Neural progenitor cell (in vitro differentiated cells): ENCODE data around the gene GARIN5B. TPM values are rescaled to one million over a fixed set of nuclear protein-coding genes. Genes with fewer than 3 reads are reported as not detected.

Experiments used
- DNase-seq: peaks from one replicate; pipeline ENCODE4 v3.0.0-alpha.2; 2016; ENCODE audit warnings: low spot score
- H2AFZ ChIP-seq: fragments of 200-600 bp; sonication (generic); replicated peaks from 2 replicates; pipeline ENCODE4 v1.6.1; 2016; ENCODE audit warnings: antibody characterized with exemption
- H3F3A ChIP-seq: fragments of 200-600 bp; sonication (generic); 2 replicates; pipeline ENCODE4 v1.6.1; 2016; ENCODE audit warnings: antibody characterized with exemption, low read depth
- H3K27ac ChIP-seq: fragments of 200-600 bp; sonication (generic); 2 replicates; pipeline ENCODE4 v1.5.1; 2016; ENCODE audit warnings: mild to moderate bottlenecking
- H3K27me3 ChIP-seq: fragments of 200-600 bp; sonication (generic); 2 replicates; pipeline ENCODE4 v1.6.1; 2016; ENCODE audit warnings: mild to moderate bottlenecking, moderate library complexity
- H3K36me3 ChIP-seq: fragments of 200-600 bp; sonication (generic); 2 replicates; pipeline ENCODE4 v1.5.1; 2016
- H3K4me1 ChIP-seq: fragments of 200-600 bp; sonication (generic); 2 replicates; pipeline ENCODE4 v1.6.1; 2016; ENCODE audit warnings: mixed run types
- H3K4me2 ChIP-seq: fragments of 200-600 bp; sonication (generic); 2 replicates; pipeline ENCODE4 v1.6.1; 2016
- H3K4me3 ChIP-seq: fragments of 200-600 bp; sonication (generic); 2 replicates; pipeline ENCODE4 v1.5.1; 2016
- H3K79me2 ChIP-seq: fragments of 200-600 bp; sonication (generic); 2 replicates; pipeline ENCODE4 v1.6.1; 2016; ENCODE audit warnings: low read depth
- H3K9ac ChIP-seq: fragments of 200-600 bp; sonication (generic); 2 replicates; pipeline ENCODE4 v1.6.1; 2016
- H3K9me3 ChIP-seq: fragments of 200-600 bp; sonication (generic); 2 replicates; pipeline ENCODE4 v1.5.1; 2016; ENCODE audit warnings: low read depth
- H4K20me1 ChIP-seq: fragments of 200-600 bp; sonication (generic); 2 replicates; pipeline ENCODE4 v1.6.1; 2016; ENCODE audit warnings: low read depth
- H3K27ac Mint-ChIP-seq: 3 replicates; pipeline ENCODE4 v1.8.0; 2021; ENCODE audit warnings: mixed read lengths
- H3K27me3 Mint-ChIP-seq: 2 replicates; pipeline ENCODE4 v1.8.0; 2022; ENCODE audit warnings: low read depth, mild to moderate bottlenecking, inconsistent platforms, moderate library complexity, mixed read lengths; ENCODE audit not compliant: insufficient read depth
- H3K36me3 Mint-ChIP-seq: 3 replicates; pipeline ENCODE4 v1.8.0; 2021; ENCODE audit warnings: mixed read lengths
- H3K4me1 Mint-ChIP-seq: 3 replicates; pipeline ENCODE4 v1.8.0; 2021; ENCODE audit warnings: mixed read lengths
- H3K4me3 Mint-ChIP-seq: 3 replicates; pipeline ENCODE4 v1.8.0; 2021; ENCODE audit warnings: mild to moderate bottlenecking, moderate library complexity, mixed read lengths
- H3K9me3 Mint-ChIP-seq: 3 replicates; pipeline ENCODE4 v1.8.0; 2020; ENCODE audit warnings: mixed read lengths
- CTCF ChIP-seq: fragments of 200-600 bp; sonication (generic); IDR thresholded peaks from 2 replicates; pipeline ENCODE4 v1.5.1; 2017; ENCODE audit warnings: antibody characterized with exemption, mild to moderate bottlenecking
- EZH2 ChIP-seq: fragments of 200-600 bp; sonication (generic); IDR thresholded peaks from 2 replicates; pipeline ENCODE4 v1.6.1; 2017; ENCODE audit warnings: antibody characterized with exemption, mild to moderate bottlenecking, moderate library complexity
- EZH2phosphoT487 ChIP-seq: fragments of 200-600 bp; sonication (generic); IDR thresholded peaks from 2 replicates; pipeline ENCODE4 v1.6.1; 2017; ENCODE audit warnings: antibody characterized with exemption
- total RNA-seq: library from RNA; depleted of rRNA; stranded (reverse); fragments of >200 nt; gene quantifications from 2 replicates; pipeline ENCODE4 v1.2.3, GENCODE V29; 2015; ENCODE audit warnings: low replicate concordance

GARIN5B gene
- total RNA-seq, 1 donor from 2014 or later = not detected

- Mint-ChIP-seq H3K27ac (no peak overlapping the region), H3K36me3 (no peaks in the 10 kb centered on the region), H3K4me1 (peaks cover 27% of the 10 kb centered on the region), H3K9me3 (peaks cover 4% of the 10 kb centered on the region), H3K4me3 (peak overlapping the region; percentile 57), H3K27me3 (peaks cover 49% of the 10 kb centered on the region)
- no peaks in the 10 kb centered on the region for H3K79me2 ChIP-seq
- H2AFZ ChIP-seq = no peak overlapping the region
- H3K9me3 ChIP-seq = no peaks in the 10 kb centered on the region
- no peak overlapping the region for H3K9ac ChIP-seq
- H3F3A ChIP-seq = peaks cover 49% of the 10 kb centered on the region
- peaks cover 33% of the 10 kb centered on the region for H3K4me1 ChIP-seq
- DNase-seq = no peak
- H4K20me1 ChIP-seq = peaks cover 32% of the 10 kb centered on the region
- no peak overlapping the region for H3K27ac ChIP-seq
- H3K36me3 ChIP-seq = no peaks in the 10 kb centered on the region
- H3K4me2 ChIP-seq = no peak overlapping the region
- TF ChIP-seq EZH2phosphoT487 (no peak), CTCF (no peak), EZH2 (no peak)
- peaks cover 60% of the 10 kb centered on the region for H3K27me3 ChIP-seq
- no peak overlapping the region for H3K4me3 ChIP-seq
These were observed 11.0 kb downstream of the GARIN5B start for GRCh38 chr19:55352040-55352439.

GRCh38 chr19:55350620-55351315 lies 12.3 kb downstream of the GARIN5B start:
- Mint-ChIP-seq H3K9me3 (peaks cover 4% of the 10 kb centered on the region), H3K27ac (peak overlapping the region; percentile 63), H3K4me1 (peaks cover 27% of the 10 kb centered on the region), H3K4me3 (peak overlapping the region; percentile 60), H3K36me3 (no peaks in the 10 kb centered on the region), H3K27me3 (peaks cover 36% of the 10 kb centered on the region)
- Histone ChIP-seq H3F3A (peaks cover 49% of the 10 kb centered on the region), H3K4me1 (peaks cover 33% of the 10 kb centered on the region), H3K4me2 (no peak overlapping the region), H3K9ac (no peak overlapping the region), H4K20me1 (peaks cover 43% of the 10 kb centered on the region), H3K4me3 (no peak overlapping the region), H3K36me3 (no peaks in the 10 kb centered on the region), H3K27me3 (peaks cover 47% of the 10 kb centered on the region), H3K79me2 (no peaks in the 10 kb centered on the region), H3K9me3 (no peaks in the 10 kb centered on the region), H3K27ac (no peak overlapping the region), H2AFZ (no peak overlapping the region)
- no peak for TF ChIP-seq EZH2
- TF ChIP-seq EZH2phosphoT487 = no peak
- TF ChIP-seq CTCF = no peak
- no peak for DNase-seq

- no peak for TF ChIP-seq EZH2
- TF ChIP-seq EZH2phosphoT487 = no peak
- TF ChIP-seq CTCF = no peak
- Histone ChIP-seq H3K4me2 (peak overlapping the region; percentile 69), H3K4me3 (peak overlapping the region; percentile 27), H3K27me3 (peaks cover 24% of the 10 kb centered on the region), H3F3A (peaks cover 31% of the 10 kb centered on the region), H3K79me2 (no peaks in the 10 kb centered on the region), H2AFZ (no peak overlapping the region), H3K4me1 (peaks cover 25% of the 10 kb centered on the region), H4K20me1 (peaks cover 49% of the 10 kb centered on the region), H3K9ac (no peak overlapping the region), H3K9me3 (no peaks in the 10 kb centered on the region), H3K27ac (peak overlapping the region; percentile 69), H3K36me3 (no peaks in the 10 kb centered on the region)
- peak overlapping the region; percentile 15 for H3K4me3 Mint-ChIP-seq
- peaks cover 23% of the 10 kb centered on the region for H3K27me3 Mint-ChIP-seq
- peaks cover 4% of the 10 kb centered on the region for H3K9me3 Mint-ChIP-seq
- peaks cover 34% of the 10 kb centered on the region for H3K4me1 Mint-ChIP-seq
- H3K27ac Mint-ChIP-seq = no peak overlapping the region
- H3K36me3 Mint-ChIP-seq = no peaks in the 10 kb centered on the region
- peak; percentile 63 for DNase-seq
These were observed 14.6 kb downstream of the GARIN5B start for GRCh38 chr19:55348317-55349034.
